Prostate gland (tissue), 2 donors: ENCODE measurements around the gene PLCD3. TPM values are rescaled to one million over a fixed set of nuclear protein-coding genes. Genes with fewer than 3 reads are reported as not detected.
A peak's percentile ranks its signal among the peaks of the same experiment; 100 is the strongest.

Experiments
- DNase-seq: peaks from one replicate; pipeline ENCODE4 v3.0.0-alpha.2; 2019; ENCODE audit warnings: low spot score
- H3K27ac ChIP-seq, 2 donors: fragments of 200-600 bp; sonication (generic); 2 replicates each; pipeline ENCODE4 v1.5.1; 2017 to 2019
- H3K27me3 ChIP-seq: fragments of 200-600 bp; sonication (generic); replicated peaks from 2 replicates; pipeline ENCODE4 v1.5.1; 2019; ENCODE audit not compliant: insufficient read depth
- H3K36me3 ChIP-seq, 2 donors: fragments of 200-600 bp; sonication (generic); 1 replicate in 1 of 2; 2 replicates in 1 of 2; pipeline versions ENCODE4 v1.5.1 to v1.8.1; 2017 to 2019
- H3K4me1 ChIP-seq: fragments of 200-600 bp; sonication (generic); replicated peaks from 2 replicates; pipeline ENCODE4 v1.5.1; 2019
- H3K4me3 ChIP-seq, 2 donors: fragments of 200-600 bp; sonication (generic); 2 replicates each; pipeline ENCODE4 v1.5.1; 2017 to 2019
- H3K9me3 ChIP-seq: fragments of 200-600 bp; sonication (generic); 2 replicates; pipeline ENCODE4 v1.5.1; 2017
- POLR2A ChIP-seq: fragments of 450-650 bp; IDR thresholded peaks from one replicate; pipeline ENCODE4 v1.6.1; 2016; ENCODE audit warnings: antibody characterized with exemption, mild to moderate bottlenecking
- POLR2AphosphoS5 ChIP-seq: sonication (generic); formaldehyde crosslinking; IDR thresholded peaks from one replicate; pipeline ENCODE4 v1.6.1; 2017; ENCODE audit warnings: antibody characterized with exemption
- WGBS: methylation state at CpG from one replicate; pipeline ENCODE4 v1.1.5; 2018; 5-methylcytosine and 5-hydroxymethylcytosine counted together
- intact Hi-C: fragments of 100-400 bp; cut with DNase I; formaldehyde crosslinking; loops from one replicate; pipeline ENCODE4 v1.14.2; 2022
- total RNA-seq, 2 donors: library from RNA; depleted of rRNA; stranded (reverse); fragments of >200 nt; gene quantifications; one replicate each; pipeline ENCODE4 v1.1.0, GENCODE V29; 2016
- TF ChIP-seq, protein P1 (sequence below), 4 experiments: fragments of 200-600 bp in 2 of 4; fragments of 450-650 bp in 2 of 4; sonication (generic) in 2 of 4; IDR thresholded peaks; 1 replicate in 3 of 4; 2 replicates in 1 of 4; pipeline ENCODE4 v1.5.1; 2016 to 2019; ENCODE audit warnings: antibody characterized with exemption in 4 of 4, mild to moderate bottlenecking in 2 of 4, moderate library complexity in 2 of 4

PLCD3 gene
- total RNA-seq, 2 donors from 2014 or later: 34.7 to 154 TPM

DNA sequence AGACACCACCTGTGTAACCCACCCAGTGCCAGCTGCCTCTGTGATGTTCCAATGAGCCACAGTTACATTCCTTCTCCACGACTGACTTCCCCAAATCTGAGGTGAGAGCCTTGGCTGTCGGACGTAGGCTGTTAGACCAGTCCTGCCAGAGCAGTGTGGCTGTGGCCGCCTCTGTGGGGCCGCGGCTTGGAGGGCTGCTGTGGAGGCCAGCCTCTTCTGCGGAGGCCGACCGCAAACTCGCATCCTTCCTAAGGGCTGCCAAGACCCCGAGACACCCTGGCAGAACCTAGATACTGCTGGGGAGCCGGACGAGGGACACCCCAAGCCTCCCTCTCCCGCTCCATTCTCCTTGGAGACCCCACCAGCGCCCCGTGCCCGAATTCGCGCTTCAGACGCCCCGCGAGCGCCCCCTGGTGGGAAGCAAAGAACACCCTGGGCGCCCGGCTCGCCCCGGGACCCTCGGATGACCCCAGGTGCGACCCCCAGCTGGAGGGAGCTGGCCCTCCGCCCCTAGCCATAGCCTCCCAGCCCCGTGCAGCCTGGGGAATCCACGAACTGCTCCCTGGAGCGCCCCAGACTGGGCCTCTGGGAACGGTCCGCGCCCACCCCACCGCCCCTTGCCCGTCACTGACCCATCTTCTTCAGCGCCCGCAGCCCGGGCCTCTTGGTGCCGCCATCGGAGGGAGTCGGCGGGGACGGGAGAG lies 547 bp downstream of the PLCD3 start:
- intact Hi-C loops: loop anchor here (2.0 to 5.0 kb wide), 3 partner anchors 39 to 354 kb away; no protein-coding TSS in a partner anchor
- Histone ChIP-seq H3K27ac (peak overlapping the region; percentile 97 to 98), H3K4me1 (peaks cover 11% of the 10 kb centered on the region), H3K9me3 (no peaks in the 10 kb centered on the region), H3K27me3 (no peaks in the 10 kb centered on the region), H3K4me3 (peak overlapping the region; percentile 58 to 86), H3K36me3 (no peaks in the 10 kb centered on the region)
- no peak for DNase-seq
- 10% methylated on average over 34 of the region's 46 CpGs for WGBS
- TF ChIP-seq POLR2A: no peak
- TF ChIP-seq, protein P1, sequence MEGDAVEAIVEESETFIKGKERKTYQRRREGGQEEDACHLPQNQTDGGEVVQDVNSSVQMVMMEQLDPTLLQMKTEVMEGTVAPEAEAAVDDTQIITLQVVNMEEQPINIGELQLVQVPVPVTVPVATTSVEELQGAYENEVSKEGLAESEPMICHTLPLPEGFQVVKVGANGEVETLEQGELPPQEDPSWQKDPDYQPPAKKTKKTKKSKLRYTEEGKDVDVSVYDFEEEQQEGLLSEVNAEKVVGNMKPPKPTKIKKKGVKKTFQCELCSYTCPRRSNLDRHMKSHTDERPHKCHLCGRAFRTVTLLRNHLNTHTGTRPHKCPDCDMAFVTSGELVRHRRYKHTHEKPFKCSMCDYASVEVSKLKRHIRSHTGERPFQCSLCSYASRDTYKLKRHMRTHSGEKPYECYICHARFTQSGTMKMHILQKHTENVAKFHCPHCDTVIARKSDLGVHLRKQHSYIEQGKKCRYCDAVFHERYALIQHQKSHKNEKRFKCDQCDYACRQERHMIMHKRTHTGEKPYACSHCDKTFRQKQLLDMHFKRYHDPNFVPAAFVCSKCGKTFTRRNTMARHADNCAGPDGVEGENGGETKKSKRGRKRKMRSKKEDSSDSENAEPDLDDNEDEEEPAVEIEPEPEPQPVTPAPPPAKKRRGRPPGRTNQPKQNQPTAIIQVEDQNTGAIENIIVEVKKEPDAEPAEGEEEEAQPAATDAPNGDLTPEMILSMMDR (IDR thresholded peaks at IDR 0.05): peak; percentile 79 to 88 (median 82)

DNA sequence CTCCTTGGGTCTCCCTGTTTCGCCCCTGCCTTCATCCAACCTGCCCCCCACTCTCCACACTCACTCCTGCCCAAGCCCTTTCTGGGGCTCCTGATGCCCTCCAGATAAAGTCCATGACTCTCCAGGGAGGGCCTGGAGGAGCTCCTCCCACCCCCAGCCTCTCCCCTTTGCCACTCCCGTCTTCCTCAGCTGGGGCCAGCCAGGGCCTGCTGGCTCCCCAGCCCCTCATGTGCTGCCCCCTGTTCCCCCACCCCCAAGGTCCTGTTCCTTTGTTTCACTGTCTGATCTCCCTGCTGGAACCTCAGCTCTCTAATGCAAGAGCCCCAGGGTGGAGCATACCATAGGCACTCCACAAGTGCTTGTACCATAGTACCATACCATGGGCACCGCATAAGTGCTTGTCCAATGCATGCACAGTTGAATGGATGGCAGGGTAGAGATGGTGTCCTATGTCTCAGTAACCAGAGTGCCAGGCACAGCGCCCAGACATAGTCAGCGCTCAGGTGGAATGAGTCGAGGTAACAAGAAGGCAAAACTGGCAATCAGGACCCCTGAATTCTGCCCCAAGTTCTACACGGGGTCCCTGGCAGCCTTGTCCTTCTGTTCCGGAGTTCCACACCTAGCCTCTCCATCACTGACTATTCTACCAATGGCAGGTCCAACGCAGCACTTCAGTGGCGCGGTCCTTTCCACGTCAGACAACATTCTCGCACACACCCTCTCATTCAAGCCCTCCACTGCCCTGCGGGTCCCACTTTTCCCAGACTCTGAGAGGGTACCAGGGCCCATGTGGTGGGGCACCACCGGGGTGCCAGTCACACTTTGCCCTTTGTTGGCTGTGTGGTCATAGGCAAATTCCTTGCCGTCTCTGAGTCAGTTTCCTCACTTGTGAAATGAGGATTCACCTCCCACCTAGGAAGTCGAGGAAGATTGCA lies 1.4 kb downstream of the PLCD3 start:
- H3K27ac ChIP-seq: peak overlapping the region in 1 of 2 donors; percentile 97
- WGBS: 74% methylated on average over 17 of the region's 17 CpGs
- no peak for TF ChIP-seq POLR2AphosphoS5
- TF ChIP-seq, protein P1 (IDR thresholded peaks at IDR 0.05): no peak
- peak overlapping the region in 1 of 2 donors; percentile 58 for H3K4me3 ChIP-seq
- H3K4me1 ChIP-seq: peaks cover 5% of the 10 kb centered on the region
- intact Hi-C loops: loop anchor here (5.0 kb wide), 2 partner anchors 39 to 354 kb away; no protein-coding TSS in a partner anchor
- no peaks in the 10 kb centered on the region for H3K27me3 ChIP-seq
- H3K9me3 ChIP-seq: no peaks in the 10 kb centered on the region
- H3K36me3 ChIP-seq: no peaks in the 10 kb centered on the region
- no peak for DNase-seq

DNA sequence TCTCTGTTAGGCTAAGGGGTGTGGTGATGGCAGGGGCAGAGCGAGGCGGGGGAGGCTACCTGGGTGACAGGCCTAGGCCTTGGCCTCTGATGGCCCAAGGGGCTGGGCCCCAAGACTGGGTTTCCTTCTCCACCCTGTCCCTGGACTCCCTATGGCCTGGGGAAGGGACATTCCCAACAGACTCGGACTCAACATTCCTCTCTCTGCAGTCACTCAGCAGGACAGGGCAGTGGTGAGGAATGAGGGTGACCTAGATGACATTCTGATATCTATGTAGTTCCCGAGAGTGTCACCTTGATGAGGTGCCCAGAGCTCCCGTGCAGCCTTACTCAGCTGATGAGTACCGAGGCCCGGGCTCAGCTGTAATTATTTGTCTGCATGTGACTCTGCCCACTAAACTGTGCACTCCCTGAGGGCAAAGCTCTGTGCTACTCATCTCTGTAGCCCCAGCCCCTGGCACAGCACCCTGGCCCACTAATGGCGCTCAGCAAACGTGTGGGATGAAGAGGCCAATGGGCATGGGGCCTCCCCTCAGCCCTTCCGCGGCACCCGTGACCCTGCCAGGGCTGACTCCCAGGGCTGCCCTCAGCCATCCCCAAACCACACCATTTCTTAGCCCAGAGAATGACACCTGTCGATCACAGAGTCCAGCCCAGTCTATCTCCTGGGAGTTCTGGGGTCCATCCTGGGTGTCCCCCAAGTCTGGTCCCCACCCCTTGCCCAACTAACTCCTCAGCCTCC lies 2.2 kb downstream of the PLCD3 start:
- no peak overlapping the region for H3K4me3 ChIP-seq
- WGBS: 77% methylated on average over 11 of the region's 13 CpGs
- TF ChIP-seq POLR2A (no peak), POLR2AphosphoS5 (no peak)
- TF ChIP-seq, protein P1 (IDR thresholded peaks at IDR 0.05): no peak
- peak overlapping the region in 1 of 2 donors; percentile 75 for H3K27ac ChIP-seq
- intact Hi-C loops: loop anchor here (5.0 kb wide), 2 partner anchors 38 to 353 kb away; no protein-coding TSS in a partner anchor
- no peak for DNase-seq
- H3K4me1 ChIP-seq: peaks cover 5% of the 10 kb centered on the region
- no peaks in the 10 kb centered on the region for H3K36me3 ChIP-seq
- H3K9me3 ChIP-seq: no peaks in the 10 kb centered on the region
- no peaks in the 10 kb centered on the region for H3K27me3 ChIP-seq

DNA sequence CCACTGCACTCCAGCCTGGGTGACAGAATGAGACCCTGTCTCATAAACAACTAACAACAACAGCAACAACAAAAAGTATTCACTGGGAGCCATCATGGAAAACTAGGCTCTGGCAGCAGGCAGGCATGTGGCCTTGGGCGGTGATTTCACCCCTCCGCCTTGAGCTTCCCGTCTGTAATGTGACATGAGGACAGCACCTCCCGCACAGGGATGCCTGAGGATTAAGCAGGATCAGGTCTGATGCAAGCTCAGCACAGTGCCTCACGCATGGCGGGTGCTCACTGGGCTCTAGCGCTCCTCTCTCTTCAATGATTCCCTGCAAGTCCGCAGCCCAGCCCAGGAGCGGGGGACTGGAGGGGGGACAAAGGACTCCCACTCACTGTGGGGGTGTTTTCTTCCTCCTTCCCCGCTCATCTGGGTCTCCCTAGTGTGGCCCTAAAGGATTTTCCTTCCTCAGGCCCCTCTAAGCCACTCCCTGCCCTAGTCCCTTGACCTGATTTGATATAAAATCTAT lies 2.8 kb downstream of the PLCD3 start:
- Histone ChIP-seq H3K4me3 (no peak overlapping the region), H3K36me3 (no peaks in the 10 kb centered on the region), H3K9me3 (no peaks in the 10 kb centered on the region), H3K4me1 (peaks cover 5% of the 10 kb centered on the region), H3K27ac (peak overlapping the region in 1 of 2 donors; percentile 75), H3K27me3 (no peaks in the 10 kb centered on the region)
- intact Hi-C loops: no loop called here
- TF ChIP-seq POLR2A (no peak), POLR2AphosphoS5 (no peak)
- TF ChIP-seq, protein P1 (IDR thresholded peaks at IDR 0.05): no peak
- no peak for DNase-seq
- 81% methylated on average over 10 of the region's 10 CpGs for WGBS
